Measurements from ENCODE around the gene FRAS1.

GRCh38 chr4:78343682-78344081, 286.6 kb downstream of the FRAS1 start:
- no peak for TF ChIP-seq SMC3 (IDR thresholded peaks at IDR 0.05)
- no peak for TF ChIP-seq CTCF (IDR thresholded peaks at IDR 0.05)
- no peak for TF ChIP-seq JUNB (IDR thresholded peaks at IDR 0.05)
- no peak for TF ChIP-seq GATA3 (IDR thresholded peaks at IDR 0.05; ENCODE audit: borderline replicate concordance)
- no peak for TF ChIP-seq HMGXB4 (CRISPR knock-in tag; IDR thresholded peaks at IDR 0.05; ENCODE audit: borderline replicate concordance)
- TF ChIP-seq JUN (IDR thresholded peaks at IDR 0.05) = no peak
- no peak for TF ChIP-seq TP53 (CRISPR knock-in tag; IDR thresholded peaks at IDR 0.05)
- no peak for TF ChIP-seq RFX5 (IDR thresholded peaks at IDR 0.05)
- TF ChIP-seq HOXB5 (CRISPR knock-in tag; IDR thresholded peaks at IDR 0.05) = no peak
